Duodenal mucosa (tissue), 2 donors: ENCODE data around the gene GALNT18.

ENCODE experiments used
- H3K27ac ChIP-seq: one replicate; pipeline ENCODE4 v1.7.0; 2013; ENCODE audit warnings: low read depth, low read length
- H3K27me3 ChIP-seq, 2 donors: one replicate each; pipeline ENCODE4 v1.7.0; 2013; ENCODE audit warnings: low read length in 2 of 2, control low read depth in 1 of 2; ENCODE audit not compliant: insufficient read depth in 2 of 2, control insufficient read depth in 1 of 2
- H3K36me3 ChIP-seq, 2 donors: one replicate each; pipeline ENCODE4 v1.7.0; 2013; ENCODE audit warnings: low read length in 2 of 2, control low read depth in 1 of 2; ENCODE audit not compliant: insufficient read depth in 2 of 2, control insufficient read depth in 1 of 2
- H3K4me1 ChIP-seq, 2 donors: one replicate each; pipeline ENCODE4 v1.7.0; 2013; ENCODE audit warnings: low read length in 2 of 2, control low read depth in 1 of 2; ENCODE audit not compliant: insufficient read depth in 2 of 2, control insufficient read depth in 1 of 2
- H3K4me3 ChIP-seq, 2 donors: one replicate each; pipeline ENCODE4 v1.7.0; 2013; ENCODE audit warnings: low read length in 2 of 2, low read depth in 1 of 2
- H3K9ac ChIP-seq, 2 donors: one replicate each; pipeline ENCODE4 v1.7.0; 2013; ENCODE audit warnings: low read length in 2 of 2, low read depth in 1 of 2
- H3K9me3 ChIP-seq, 2 donors: one replicate each; pipeline ENCODE4 v1.7.0; 2013; ENCODE audit warnings: low read length in 2 of 2, control low read depth in 1 of 2; ENCODE audit not compliant: control insufficient read depth in 1 of 2

Gene GALNT18

DNA sequence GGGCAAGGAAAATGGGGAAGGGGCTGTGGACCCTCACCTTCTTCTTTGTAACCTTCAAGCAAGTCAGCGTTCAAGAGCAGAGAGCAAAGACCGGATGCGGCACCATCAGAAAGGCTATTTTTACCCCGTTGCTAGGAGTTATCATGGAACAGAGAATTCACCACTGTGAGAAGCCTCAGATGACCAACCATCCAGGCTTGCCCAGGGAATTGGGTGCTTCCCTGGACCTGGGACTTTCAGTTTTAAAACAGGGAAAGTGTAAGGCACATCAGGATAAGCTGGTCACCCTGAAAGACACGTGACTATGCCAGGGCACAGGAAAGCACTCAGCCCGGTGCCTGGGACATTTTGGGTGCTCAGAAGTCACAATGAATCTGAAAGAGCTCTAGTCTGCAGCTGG lies 10.4 kb downstream of the GALNT18 start:
- no peak overlapping the region for H3K4me3 ChIP-seq
- H3K27ac ChIP-seq: no peak overlapping the region

DNA sequence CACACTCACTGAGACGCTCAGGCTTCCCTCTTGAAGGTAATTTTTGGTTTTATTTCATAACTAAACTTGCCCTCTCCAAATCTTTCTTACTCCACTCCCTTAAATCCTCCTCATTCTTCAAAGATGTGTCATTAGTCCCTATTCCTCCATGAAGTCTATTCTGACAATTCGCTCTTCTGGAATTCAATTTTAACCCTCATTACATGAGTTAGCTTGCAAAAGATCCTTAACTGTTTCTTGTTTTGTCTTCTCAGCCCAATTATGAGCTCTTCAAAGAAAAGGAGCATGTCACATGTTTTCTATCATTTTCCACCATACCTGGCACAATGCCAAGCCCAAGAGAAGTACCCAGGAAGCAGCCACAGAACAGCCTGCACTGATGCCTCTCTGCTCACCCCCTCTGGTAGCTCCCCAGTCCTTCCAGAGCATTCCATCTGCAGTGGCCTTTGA lies 13.0 kb downstream of the GALNT18 start:
- no peak overlapping the region for H3K4me3 ChIP-seq
- no peak overlapping the region for H3K9ac ChIP-seq
- no peaks in the 10 kb centered on the region for H3K27me3 ChIP-seq
- H3K4me1 ChIP-seq: no peaks in the 10 kb centered on the region
- H3K36me3 ChIP-seq: no peaks in the 10 kb centered on the region
- no peak overlapping the region for H3K27ac ChIP-seq
- H3K9me3 ChIP-seq: no peaks in the 10 kb centered on the region

More for the DNA sequence above, 10.4 kb downstream of the GALNT18 start:
- no peaks in the 10 kb centered on the region for H3K27me3 ChIP-seq
- no peaks in the 10 kb centered on the region for H3K9me3 ChIP-seq
- no peak overlapping the region for H3K9ac ChIP-seq
- no peaks in the 10 kb centered on the region for H3K36me3 ChIP-seq
- no peaks in the 10 kb centered on the region for H3K4me1 ChIP-seq

DNA sequence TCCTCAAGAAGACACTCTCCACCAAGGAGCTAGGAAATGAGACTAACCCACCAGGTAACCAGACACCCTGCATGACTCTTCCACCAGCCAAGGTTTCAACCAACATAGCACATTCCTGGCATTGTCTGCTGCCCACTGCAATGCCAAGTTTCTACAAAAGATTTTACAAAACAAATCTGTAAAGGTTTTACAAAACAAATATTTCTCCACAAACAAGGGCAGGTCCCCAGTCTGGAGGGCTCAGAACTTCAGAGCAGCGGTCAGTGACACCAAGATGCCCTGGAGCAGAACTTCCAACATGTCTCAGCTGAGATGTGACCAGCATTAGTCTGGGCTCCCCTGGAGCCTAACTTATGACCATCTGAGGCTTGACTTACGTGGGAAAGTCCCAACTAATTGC lies 14.0 kb downstream of the GALNT18 start:
- H3K36me3 ChIP-seq: no peaks in the 10 kb centered on the region
- no peaks in the 10 kb centered on the region for H3K9me3 ChIP-seq
- H3K27me3 ChIP-seq: no peaks in the 10 kb centered on the region
- H3K4me1 ChIP-seq: no peaks in the 10 kb centered on the region
- H3K4me3 ChIP-seq: no peak overlapping the region
- no peak overlapping the region for H3K27ac ChIP-seq
- H3K9ac ChIP-seq: no peak overlapping the region

DNA sequence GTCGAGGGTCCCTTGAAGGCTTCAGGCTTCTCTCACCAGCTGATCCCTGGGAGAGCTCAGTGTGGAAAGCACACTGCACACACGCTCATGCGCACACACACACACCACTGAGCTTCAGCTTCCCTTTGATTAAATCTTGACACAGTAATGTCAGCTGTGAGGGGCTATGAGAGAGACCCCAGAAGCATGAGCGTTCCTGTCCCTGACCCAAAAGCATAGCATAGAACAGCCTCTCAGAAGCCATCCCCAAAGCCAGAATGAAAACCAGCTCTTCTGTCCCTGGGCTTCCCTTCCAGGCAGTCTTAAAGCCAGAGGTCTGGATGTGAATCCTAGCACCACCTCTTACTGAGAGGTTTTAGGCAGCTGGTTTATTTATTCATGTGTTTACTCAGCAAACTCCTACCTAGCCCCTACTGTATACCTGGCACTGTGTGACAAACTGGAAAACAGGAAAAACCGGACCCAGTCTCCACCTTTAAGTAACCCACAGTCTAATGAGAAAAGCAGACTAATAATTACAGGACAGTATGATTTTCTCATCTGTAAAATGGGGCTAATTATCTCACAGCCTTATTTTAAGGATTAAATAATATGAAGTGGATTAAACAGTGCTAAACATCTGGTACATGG lies 15.9 kb downstream of the GALNT18 start:
- Histone ChIP-seq H3K9me3 (no peaks in the 10 kb centered on the region), H3K4me1 (no peaks in the 10 kb centered on the region), H3K27me3 (peaks cover 0 to 5% of the 10 kb centered on the region in 2 donors), H3K9ac (no peak overlapping the region), H3K27ac (no peak overlapping the region), H3K4me3 (no peak overlapping the region), H3K36me3 (no peaks in the 10 kb centered on the region)

DNA sequence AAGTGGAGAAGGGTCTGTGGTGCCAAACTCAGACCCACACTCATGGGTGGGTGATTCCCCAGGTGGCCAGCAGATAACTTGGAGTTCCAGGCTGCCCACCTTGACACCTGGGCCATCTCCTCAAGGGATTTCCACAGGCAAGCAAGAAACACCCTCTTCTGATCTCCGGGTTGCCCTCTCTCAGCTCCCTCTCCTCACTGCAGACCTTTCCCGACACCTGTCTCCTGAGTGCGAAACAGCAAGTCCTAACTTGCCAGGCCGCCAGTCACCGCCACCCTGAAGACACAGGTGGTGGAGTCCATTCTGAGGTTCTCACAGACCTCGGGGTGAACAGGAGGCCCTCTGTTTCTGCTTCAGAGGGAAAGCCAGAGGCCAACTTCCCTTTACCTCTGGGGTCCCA lies 16.6 kb downstream of the GALNT18 start:
- Histone ChIP-seq H3K27ac (no peak overlapping the region), H3K36me3 (no peaks in the 10 kb centered on the region)

DNA sequence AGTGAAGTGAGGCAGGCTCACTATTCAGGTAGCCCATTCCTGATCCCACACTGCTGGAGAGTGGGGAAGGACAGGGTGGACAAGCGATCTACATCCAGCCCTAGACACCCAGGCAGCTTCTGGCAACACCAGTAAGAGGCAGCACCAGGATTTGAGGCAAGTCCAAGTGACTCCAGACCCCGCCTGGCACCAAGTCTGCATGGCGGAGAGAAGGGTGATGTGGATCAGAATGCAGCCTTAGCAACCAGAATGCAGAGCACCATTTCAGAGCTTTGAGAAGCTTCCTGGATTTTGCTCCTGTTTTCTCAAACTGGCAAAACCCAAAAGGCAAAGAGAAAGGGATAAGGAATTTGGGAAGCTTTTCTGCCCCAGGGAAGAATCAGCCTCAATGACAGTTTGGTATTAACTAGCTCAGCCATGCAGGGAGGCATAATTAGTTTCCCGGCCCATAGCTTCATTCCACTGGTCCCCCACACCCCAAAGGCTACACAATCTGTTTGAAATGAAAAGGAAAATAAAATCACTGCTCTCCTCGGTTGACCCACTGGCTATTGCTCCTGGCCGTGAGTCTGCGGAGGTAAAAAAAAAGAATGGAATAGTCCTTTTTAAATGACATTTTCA lies 17.3 kb downstream of the GALNT18 start:
- H3K36me3 ChIP-seq: no peaks in the 10 kb centered on the region
- no peak overlapping the region for H3K9ac ChIP-seq
- H3K27me3 ChIP-seq: peaks cover 0 to 5% of the 10 kb centered on the region in 2 donors
- H3K27ac ChIP-seq: no peak overlapping the region
- H3K9me3 ChIP-seq: no peaks in the 10 kb centered on the region
- H3K4me1 ChIP-seq: no peaks in the 10 kb centered on the region
- no peak overlapping the region for H3K4me3 ChIP-seq

More for the DNA sequence above, 16.6 kb downstream of the GALNT18 start:
- Histone ChIP-seq H3K4me1 (no peaks in the 10 kb centered on the region), H3K27me3 (peaks cover 0 to 5% of the 10 kb centered on the region in 2 donors), H3K9ac (no peak overlapping the region), H3K4me3 (no peak overlapping the region), H3K9me3 (no peaks in the 10 kb centered on the region)

DNA sequence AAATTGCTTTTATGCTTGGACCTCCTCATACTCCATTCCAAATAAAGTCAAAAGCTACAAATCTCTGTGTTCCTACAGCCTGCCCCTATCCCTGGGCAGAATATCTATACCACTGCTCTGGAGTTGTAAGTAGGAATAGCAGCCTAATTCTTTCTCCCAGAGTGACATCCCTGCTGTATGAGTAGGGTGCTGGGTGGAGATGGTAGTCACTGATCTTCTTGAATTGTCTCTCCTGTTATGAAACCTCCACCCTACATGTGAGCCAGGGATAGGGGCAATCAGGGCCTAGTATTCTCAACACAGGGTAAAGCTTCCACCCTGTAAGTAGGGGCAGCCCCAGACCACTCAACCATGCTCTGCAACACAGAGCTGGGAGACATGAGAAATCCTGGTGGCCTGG lies 19.8 kb downstream of the GALNT18 start:
- no peaks in the 10 kb centered on the region for H3K4me1 ChIP-seq
- no peaks in the 10 kb centered on the region for H3K36me3 ChIP-seq
- no peaks in the 10 kb centered on the region for H3K9me3 ChIP-seq
- H3K27ac ChIP-seq: no peak overlapping the region
- H3K4me3 ChIP-seq: no peak overlapping the region
- peaks cover 0 to 5% of the 10 kb centered on the region in 2 donors for H3K27me3 ChIP-seq
- H3K9ac ChIP-seq: no peak overlapping the region

DNA sequence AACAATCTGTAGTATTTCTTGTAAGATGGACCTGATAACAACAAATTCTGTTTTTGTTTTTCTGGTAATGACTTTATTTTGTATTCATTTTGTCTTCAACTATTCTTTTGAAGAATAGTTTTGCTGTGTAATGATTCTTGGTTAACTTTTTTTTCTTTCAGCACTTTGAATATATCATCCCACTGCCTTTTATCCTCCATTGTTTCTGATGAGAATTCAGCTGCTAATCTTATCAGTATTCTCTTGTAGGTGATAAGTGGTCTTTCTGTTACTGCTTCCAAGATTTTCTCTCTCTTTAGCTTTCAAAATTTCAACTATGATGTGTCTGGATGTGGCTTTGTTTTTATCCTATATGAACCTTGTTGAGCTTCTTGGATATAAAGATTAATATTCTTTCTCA lies 21.5 kb downstream of the GALNT18 start:
- Histone ChIP-seq H3K9ac (no peak overlapping the region), H3K27ac (no peak overlapping the region), H3K27me3 (peaks cover 0 to 5% of the 10 kb centered on the region in 2 donors), H3K4me3 (no peak overlapping the region), H3K9me3 (no peaks in the 10 kb centered on the region), H3K36me3 (no peaks in the 10 kb centered on the region), H3K4me1 (no peaks in the 10 kb centered on the region)

DNA sequence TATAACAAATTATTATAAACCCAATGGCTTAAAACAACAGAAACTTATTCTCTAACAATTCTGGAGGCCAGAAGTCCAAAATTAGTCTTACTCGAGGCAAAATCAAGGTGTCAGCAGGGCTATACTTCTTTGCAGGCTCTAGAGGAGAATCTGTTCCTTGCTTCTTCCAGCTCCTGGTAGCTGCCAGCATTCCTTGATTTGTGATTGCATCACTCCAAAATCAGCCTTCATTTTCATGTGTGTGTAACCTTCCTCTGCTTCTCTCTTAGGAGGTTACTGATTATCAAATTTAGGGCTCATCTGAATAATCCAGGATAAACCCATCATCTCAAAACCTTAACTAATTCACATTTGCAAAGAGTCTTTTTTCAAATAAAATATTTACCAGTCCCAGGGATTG lies 23.6 kb downstream of the GALNT18 start:
- Histone ChIP-seq H3K4me1 (no peaks in the 10 kb centered on the region), H3K9ac (no peak overlapping the region), H3K27me3 (peaks cover 0 to 5% of the 10 kb centered on the region in 2 donors), H3K36me3 (no peaks in the 10 kb centered on the region), H3K9me3 (no peaks in the 10 kb centered on the region), H3K4me3 (no peak overlapping the region), H3K27ac (no peak overlapping the region)

DNA sequence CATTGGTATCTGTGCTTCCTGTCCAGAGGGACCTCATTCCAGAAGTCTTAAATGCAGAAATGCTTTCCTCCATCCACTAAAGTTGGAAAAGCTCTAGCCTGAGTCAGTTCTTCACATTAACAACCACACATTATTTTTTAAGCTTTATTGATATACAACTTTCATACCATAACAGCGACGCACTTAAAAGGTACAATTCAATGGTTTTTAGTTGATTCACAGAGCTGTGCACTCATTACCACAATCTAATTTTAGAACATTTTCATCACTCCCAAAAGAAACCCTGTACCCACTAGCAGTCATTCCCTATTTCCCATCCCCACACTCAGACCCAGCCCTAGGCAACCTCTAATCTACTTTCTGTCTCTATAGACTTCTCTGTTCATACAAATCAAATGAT lies 27.6 kb downstream of the GALNT18 start:
- H3K36me3 ChIP-seq: no peaks in the 10 kb centered on the region
- H3K27ac ChIP-seq: no peak overlapping the region
- H3K4me3 ChIP-seq: no peak overlapping the region
- no peak overlapping the region for H3K9ac ChIP-seq
- no peaks in the 10 kb centered on the region for H3K9me3 ChIP-seq
- H3K27me3 ChIP-seq: no peaks in the 10 kb centered on the region
- H3K4me1 ChIP-seq: no peaks in the 10 kb centered on the region
